Small intestine (tissue), 16 donors: Measurements from ENCODE around the gene TET1. TPM values are rescaled to one million over a fixed set of nuclear protein-coding genes. Genes with fewer than 3 reads are reported as not detected.
A peak's percentile ranks its signal among the peaks of the same experiment; 100 is the strongest.
"Not testable (repeated sequence)": the region's sequence is repeated elsewhere in the genome, so short reads cannot be mapped to it uniquely, and the experiment has no call there.

Experiments
- DNase-seq, 2 donors: peaks; one replicate each; pipeline versions ENCODE4 v3.0.0 to v3.0.0-alpha.2; 2013
- FAIRE-seq: peaks from 2 replicates; lab custom pipeline; 2012; peaks lifted over from hg19 to GRCh38; lab: Jason Lieb, UNC
- H3K27ac ChIP-seq, 3 donors: one replicate each; pipeline ENCODE4 v1.5.1; 2013; ENCODE audit warnings: low read length in 2 of 3, mild to moderate bottlenecking in 2 of 3, control low read depth in 1 of 3, inconsistent platforms in 1 of 3, low read depth in 1 of 3, moderate library complexity in 1 of 3
- H3K27me3 ChIP-seq, 3 donors: one replicate each; pipeline ENCODE4 v1.6.1; 2013; ENCODE audit warnings: low read length in 3 of 3, inconsistent platforms in 1 of 3; ENCODE audit not compliant: control insufficient read depth in 3 of 3, insufficient read depth in 3 of 3
- H3K36me3 ChIP-seq, 3 donors: one replicate each; pipeline ENCODE4 v1.6.1; 2013; ENCODE audit warnings: low read length in 3 of 3, inconsistent platforms in 1 of 3, low read depth in 1 of 3, mild to moderate bottlenecking in 1 of 3, moderate library complexity in 1 of 3; ENCODE audit not compliant: control insufficient read depth in 3 of 3, insufficient read depth in 2 of 3
- H3K4me1 ChIP-seq, 3 donors: one replicate each; pipeline ENCODE4 v1.6.1; 2013; ENCODE audit warnings: low read length in 2 of 3, inconsistent platforms in 1 of 3, low read depth in 1 of 3, mild to moderate bottlenecking in 1 of 3, moderate library complexity in 1 of 3; ENCODE audit not compliant: control insufficient read depth in 3 of 3, insufficient read depth in 2 of 3
- H3K4me3 ChIP-seq, 3 donors: one replicate each; pipeline ENCODE4 v1.5.1; 2013; ENCODE audit warnings: low read length in 3 of 3, control low read depth in 1 of 3, inconsistent platforms in 1 of 3, low read depth in 1 of 3, mild to moderate bottlenecking in 1 of 3, moderate library complexity in 1 of 3
- H3K9me3 ChIP-seq, 2 donors: one replicate each; pipeline ENCODE4 v1.6.1; 2013; ENCODE audit warnings: low read depth in 1 of 2, low read length in 1 of 2; ENCODE audit not compliant: control insufficient read depth in 2 of 2, insufficient read depth in 1 of 2
- WGBS, 3 donors: extraction: QIAGEN DNeasy Blood & Tissue Kit; methylation state at CpG; one replicate each; pipeline ENCODE4 v1.1.7; 2013; 5-methylcytosine and 5-hydroxymethylcytosine counted together
- long read RNA-seq, 10 donors: transcript quantifications; one replicate each; lab custom pipeline, GENCODE V29; 2026
- polyA plus RNA-seq, 4 donors: library from polyadenylated mRNA; stranded (reverse) in 3 of 4; unstranded in 1 of 4; fragments of 200-250 nt in 3 of 4; fragments of 120-200 nt in 1 of 4; gene quantifications; one replicate each; pipeline versions ENCODE4 v1.2.1 to v1.2.3, GENCODE V29; 2013
- donor health status: healthy with polysubstance abuse.
- donor health status: control.
- donor health status: control.
- donor health status: Bipolar disorder and iron deficiency.
- donor health status: healthy.

TET1 gene
- polyA plus RNA-seq: 1 to 10 TPM in 1 of 4 donors, under 1 TPM in 2, not detected in 1; under 0.01 to 4.0 (median 0.31) TPM
- long read RNA-seq, donor 1: 0 reads
- long read RNA-seq, donor 2: 0 reads
- long read RNA-seq, donor 3: 0 reads
- long read RNA-seq, donor 4: 0 reads
- long read RNA-seq, donor 5: 0 reads
- long read RNA-seq, donor 6: 0 reads
- long read RNA-seq, donor 7: 0 reads
- long read RNA-seq, donor 8: 0 reads
- long read RNA-seq, donor 9: 0 reads
- long read RNA-seq, donor 10: 0 reads

- H3K36me3 ChIP-seq: no peaks in the 10 kb centered on the region
- WGBS, 3 donors: 0 to 1% (median 1%) methylated on average over 44 to 66 of the region's 66 CpGs
- FAIRE-seq (no peak), DNase-seq (peak in 1 of 2 donors; percentile 74)
- H3K27me3 ChIP-seq: peaks cover 0 to 7% (median 4%) of the 10 kb centered on the region in 3 donors
- peak within 1 kb of the TSS in 1 of 3 donors; percentile 49 for H3K27ac ChIP-seq
- H3K9me3 ChIP-seq: no peaks in the 10 kb centered on the region
- H3K4me3 ChIP-seq: peak within 1 kb of the TSS; percentile 57 to 74 (median 62)
- peaks cover 0 to 5% (median 0%) of the 10 kb centered on the region in 3 donors for H3K4me1 ChIP-seq
These were observed at the start of gene TET1 for GRCh38 chr10:68560186-68560942. TSS of gene TET1 (plus strand) at chr10:68560337. CDS start at chr10:68572339, 12,002 bp downstream.

GRCh38 chr10:68516216-68516615, 43.9 kb upstream of the TET1 start:
- H3K9me3 ChIP-seq, H3K27me3 ChIP-seq: not testable (repeated sequence)
- 90 to 95% (median 93%) methylated on average over 2 of the region's 2 CpGs for WGBS, 3 donors

GRCh38 chr10:68516766-68517165, 43.4 kb upstream of the TET1 start:
- peaks cover 4 to 42% (median 6%) of the 10 kb centered on the region in 3 donors for H3K36me3 ChIP-seq
- H3K4me1 ChIP-seq: peaks cover 0 to 12% (median 0%) of the 10 kb centered on the region in 3 donors
- WGBS, 3 donors: 64 to 69% (median 65%) methylated on average over 4 of the region's 4 CpGs
- H3K27me3 ChIP-seq: no peaks in the 10 kb centered on the region
- FAIRE-seq (no peak), DNase-seq (no peak)
- H3K27ac ChIP-seq: peak overlapping the region in 1 of 3 donors; percentile 20
- H3K9me3 ChIP-seq: no peaks in the 10 kb centered on the region
- H3K4me3 ChIP-seq: no peak overlapping the region

More at GRCh38 chr10:68516216-68516615, 43.9 kb upstream of the TET1 start:
- FAIRE-seq, H3K4me3 ChIP-seq, DNase-seq, H3K27ac ChIP-seq: not testable (repeated sequence)
- Histone ChIP-seq H3K4me1 (peaks cover 0 to 12% (median 0%) of the 10 kb centered on the region in 3 donors), H3K36me3 (peaks cover 4 to 40% (median 6%) of the 10 kb centered on the region in 3 donors)

- WGBS, 3 donors: 66 to 77% (median 75%) methylated on average over 5 of the region's 5 CpGs
- DNase-seq: peak in 1 of 2 donors; percentile 78
These were observed 42.9 kb upstream of the TET1 start for GRCh38 chr10:68517188-68517587.

GRCh38 chr10:68518609-68519008, 41.5 kb upstream of the TET1 start:
- not testable (repeated sequence) for DNase-seq, H3K9me3 ChIP-seq, H3K4me3 ChIP-seq, H3K27ac ChIP-seq, FAIRE-seq, H3K27me3 ChIP-seq
- Histone ChIP-seq H3K4me1 (peaks cover 0 to 12% (median 0%) of the 10 kb centered on the region in 3 donors), H3K36me3 (peaks cover 2 to 48% (median 4%) of the 10 kb centered on the region in 3 donors)
- 93 to 96% (median 96%) methylated on average over 11 of the region's 11 CpGs for WGBS, 3 donors

More at GRCh38 chr10:68517188-68517587, 42.9 kb upstream of the TET1 start:
- Histone ChIP-seq H3K36me3 (peaks cover 4 to 44% (median 4%) of the 10 kb centered on the region in 3 donors), H3K27ac (peak overlapping the region in 1 of 3 donors; percentile 20), H3K9me3 (no peaks in the 10 kb centered on the region), H3K4me1 (peaks cover 0 to 12% (median 0%) of the 10 kb centered on the region in 3 donors), H3K27me3 (no peaks in the 10 kb centered on the region), H3K4me3 (no peak overlapping the region)
- no peak for FAIRE-seq

GRCh38 chr10:68525490-68526038, 34.6 kb upstream of the TET1 start:
- peak overlapping the region in 2 of 3 donors; percentile 11 to 64 for H3K27ac ChIP-seq
- not testable (repeated sequence) for H3K4me1 ChIP-seq, H3K27me3 ChIP-seq, FAIRE-seq, H3K4me3 ChIP-seq, H3K9me3 ChIP-seq, DNase-seq
- WGBS, 3 donors: 36 to 57% (median 51%) methylated on average over 3 of the region's 5 CpGs
- H3K36me3 ChIP-seq: peaks cover 0 to 36% (median 0%) of the 10 kb centered on the region in 3 donors

GRCh38 chr10:68526634-68527307, 33.4 kb upstream of the TET1 start:
- WGBS, 3 donors: 0 to 1% (median 0%) methylated on average over 10 to 11 of the region's 11 CpGs
- H3K27me3 ChIP-seq: no peaks in the 10 kb centered on the region
- FAIRE-seq: no peak

More at GRCh38 chr10:68526634-68527307, 33.4 kb upstream of the TET1 start:
- H3K4me3 ChIP-seq: peak overlapping the region; percentile 93 to 99 (median 98)
- no peaks in the 10 kb centered on the region for H3K9me3 ChIP-seq
- H3K27ac ChIP-seq: peak overlapping the region; percentile 94 to 96 (median 95)
- peaks cover 0 to 29% (median 0%) of the 10 kb centered on the region in 3 donors for H3K36me3 ChIP-seq
- peaks cover 0 to 5% (median 0%) of the 10 kb centered on the region in 3 donors for H3K4me1 ChIP-seq
- DNase-seq: peak in 1 of 2 donors; percentile 61
